Suppressor macrophage treated with lipopolysaccharide for 1 hour (primary cell): ENCODE data around the gene USF3.

Experiments
- DNase-seq, 3 donors: peaks; one replicate each; pipeline ENCODE4 v3.0.0-alpha.2; 2020 to 2022

The USF3 gene

DNA sequence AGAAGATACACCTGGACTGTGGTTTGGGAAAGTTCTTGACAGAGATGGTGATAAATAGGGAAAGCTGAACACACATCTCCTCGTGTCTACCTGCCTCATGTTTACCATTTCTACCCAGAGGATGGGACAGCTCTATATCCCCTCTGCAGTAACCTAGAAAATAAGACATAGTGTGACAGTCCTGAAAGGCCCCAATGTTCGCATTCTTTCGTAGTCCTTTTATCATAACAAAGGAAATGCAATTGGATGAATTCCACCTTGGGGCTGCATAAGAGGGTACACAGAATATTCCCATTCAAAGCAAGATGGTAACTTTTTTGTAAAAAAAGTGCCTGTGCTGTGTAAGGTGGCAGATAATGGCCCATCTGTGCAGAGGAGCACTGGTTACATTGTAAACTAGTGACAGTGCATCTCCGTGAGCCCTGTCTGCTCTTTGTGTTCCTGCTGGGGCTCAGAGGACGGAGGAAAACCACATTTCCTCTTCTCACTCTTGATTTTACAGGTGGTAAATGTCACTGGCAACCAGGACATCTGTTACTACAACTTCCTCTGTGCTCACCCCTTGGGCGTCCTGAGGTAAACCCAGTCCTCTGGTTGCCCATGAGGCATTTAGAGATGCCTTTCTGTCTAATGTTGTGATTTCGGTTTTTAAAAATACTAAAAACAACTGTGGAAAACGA, 89.8 kb downstream of the USF3 start:
- DNase-seq = no peak

DNA sequence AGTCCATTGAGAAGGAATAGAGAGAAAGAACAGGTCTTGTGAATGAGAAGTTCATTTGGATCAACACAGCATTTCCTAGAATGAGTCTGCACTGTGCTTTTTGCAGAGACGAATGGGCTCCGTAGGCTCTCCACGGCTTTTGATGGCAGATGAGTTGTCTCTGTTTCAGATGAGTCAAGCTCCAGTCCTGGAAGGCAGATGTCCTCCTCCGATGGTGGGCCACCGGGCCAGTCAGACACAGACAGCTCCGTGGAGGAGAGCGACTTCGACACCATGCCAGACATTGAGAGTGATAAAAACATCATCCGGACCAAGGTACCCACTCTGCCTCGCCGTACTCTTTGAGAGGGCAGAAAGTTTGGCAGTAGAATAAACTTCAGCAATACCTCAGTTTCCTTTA, 93.6 kb downstream of the USF3 start:
- no peak for DNase-seq

DNA sequence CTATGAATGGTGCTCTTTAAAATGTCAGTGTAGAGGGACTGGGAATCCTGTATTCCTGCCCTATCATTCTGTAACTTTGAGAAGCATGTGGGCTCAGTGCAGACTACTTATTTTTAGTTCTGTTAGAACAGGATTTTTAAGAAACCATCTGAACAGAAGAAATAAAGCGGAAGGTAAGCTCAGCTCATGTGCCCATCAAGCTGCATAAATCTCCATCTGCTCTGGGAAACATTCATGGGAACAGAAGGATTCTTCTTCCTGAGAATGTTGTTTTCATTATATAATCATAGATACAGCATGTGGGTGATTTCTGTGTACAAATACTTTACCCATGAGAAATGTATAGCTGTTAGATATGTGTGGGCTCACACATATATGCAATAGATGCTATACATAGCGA, 94.2 kb downstream of the USF3 start:
- no peak for DNase-seq

DNA sequence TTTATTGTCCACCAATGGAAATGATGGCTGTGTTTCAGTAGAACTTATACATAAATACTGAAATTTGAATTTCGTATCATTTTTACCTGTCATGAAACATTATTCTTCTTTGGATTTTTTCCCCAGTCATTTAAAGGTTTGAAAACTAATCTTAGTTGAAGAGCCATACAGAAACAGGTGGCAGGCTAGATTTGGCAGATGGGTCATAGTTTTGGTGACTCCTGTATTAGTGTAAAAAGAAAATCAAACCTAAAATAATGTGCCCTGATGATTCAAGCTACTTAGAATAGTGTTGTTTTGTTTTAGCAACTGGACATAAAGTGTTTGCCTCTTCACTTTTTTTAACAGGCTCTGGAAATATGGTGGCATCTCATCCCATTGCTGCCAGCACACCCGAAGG, 95.2 kb downstream of the USF3 start:
- no peak for DNase-seq

DNA sequence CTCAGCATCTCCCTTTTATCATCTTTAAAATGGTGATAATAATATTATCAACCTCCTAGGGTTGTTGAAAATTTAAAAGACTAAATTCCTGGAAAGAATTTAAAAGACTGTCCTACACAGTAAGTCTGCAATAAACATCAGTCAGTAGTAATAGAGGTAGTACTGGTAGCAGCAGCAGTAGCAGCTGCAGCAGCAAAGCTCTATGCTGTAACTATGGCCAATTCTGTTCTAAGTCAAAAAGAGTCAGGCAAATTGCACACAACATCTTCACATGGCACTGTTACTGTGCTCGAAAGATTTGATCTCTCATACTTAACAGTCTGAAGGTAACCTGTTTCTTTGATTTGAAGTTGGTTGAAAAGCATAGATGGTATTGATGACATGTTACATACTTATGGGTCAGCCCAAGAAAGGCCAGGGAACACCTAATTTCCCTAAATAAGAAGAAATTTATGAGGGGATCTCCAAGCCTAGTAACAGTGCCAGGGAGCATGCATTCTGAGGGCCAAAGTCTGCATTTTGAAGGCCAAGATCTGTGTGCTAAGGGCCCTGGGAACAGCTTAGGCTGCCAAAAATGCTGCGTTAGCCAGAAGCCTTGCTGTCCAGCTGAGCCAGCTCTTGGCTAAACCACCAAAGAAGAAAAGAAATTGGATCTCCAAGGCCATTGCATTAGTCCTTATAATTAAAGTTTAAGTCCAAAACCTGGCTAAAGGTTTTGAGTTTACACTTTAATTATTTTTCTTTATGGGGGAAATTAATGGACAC, 95.8 kb downstream of the USF3 start:
- no peak for DNase-seq
